WTC11 (cell line): Measurements from ENCODE around the gene PROCA1. TPM values are rescaled to one million over a fixed set of nuclear protein-coding genes. Genes with fewer than 3 reads are reported as not detected.

ENCODE experiments used
- ATAC-seq: fragments of 200-7000 bp; cut with Tn5 transposase; 2 replicates; pipeline ENCODE4 v1.10.0; 2021; ENCODE audit warnings: mild to moderate bottlenecking, moderate library complexity
- CTCF ChIA-PET: fragments of 300-600 bp; sonication (Branson Sonifier 250); formaldehyde crosslinking; loops from one replicate; lab custom pipeline; 2021; ENCODE audit warnings: antibody characterized with exemption; lab: Charles Lee
- POLR2A ChIA-PET: fragments of 350-600 bp; sonication (Branson Sonifier 250); formaldehyde crosslinking; loops from one replicate; lab custom pipeline; 2021; ENCODE audit warnings: antibody characterized with exemption; lab: Charles Lee
- DNase-seq: peaks from one replicate; pipeline ENCODE4 v3.0.0; 2021; ENCODE audit warnings: low spot score
- H3K27ac Mint-ChIP-seq: 2 replicates; pipeline ENCODE4 v1.8.0; 2021; ENCODE audit warnings: mixed read lengths
- H3K27me3 Mint-ChIP-seq: 2 replicates; pipeline ENCODE4 v1.8.0; 2021; ENCODE audit warnings: low read depth, mild to moderate bottlenecking, moderate library complexity, mixed read lengths
- H3K36me3 Mint-ChIP-seq: 2 replicates; pipeline ENCODE4 v1.8.0; 2021; ENCODE audit warnings: mixed read lengths
- H3K4me1 Mint-ChIP-seq: 2 replicates; pipeline ENCODE4 v1.8.0; 2022; ENCODE audit warnings: mixed read lengths
- H3K4me3 Mint-ChIP-seq: 2 replicates; pipeline ENCODE4 v1.8.0; 2021; ENCODE audit warnings: mild to moderate bottlenecking, moderate library complexity, mixed read lengths
- H3K9me3 Mint-ChIP-seq: 2 replicates; pipeline ENCODE4 v1.8.0; 2021; ENCODE audit warnings: mixed read lengths
- ESRRA ChIP-seq: sonication (generic); formaldehyde crosslinking; IDR thresholded peaks from 2 replicates; pipeline ENCODE4 v1.8.1; 2022; ENCODE audit warnings: mild to moderate bottlenecking, missing genetic modification reagents, borderline replicate concordance
- ETV6 ChIP-seq: sonication (generic); formaldehyde crosslinking; IDR thresholded peaks from 2 replicates; pipeline ENCODE4 v1.8.1; 2022; ENCODE audit warnings: mild to moderate bottlenecking, missing genetic modification reagents
- FOXK1 ChIP-seq: sonication (generic); formaldehyde crosslinking; IDR thresholded peaks from 2 replicates; pipeline ENCODE4 v1.8.0; 2022; ENCODE audit warnings: mild to moderate bottlenecking, moderate library complexity, missing genetic modification reagents
- FOXP1 ChIP-seq: sonication (generic); formaldehyde crosslinking; IDR thresholded peaks from 2 replicates; pipeline ENCODE4 v1.8.0; 2022; ENCODE audit warnings: missing genetic modification reagents, mild to moderate bottlenecking, moderate library complexity, borderline replicate concordance
- IRF2 ChIP-seq: sonication (generic); formaldehyde crosslinking; IDR thresholded peaks from 2 replicates; pipeline ENCODE4 v1.8.0; 2022; ENCODE audit warnings: low read depth, missing genetic modification reagents, borderline replicate concordance
- MYBL2 ChIP-seq: sonication (generic); formaldehyde crosslinking; IDR thresholded peaks from 2 replicates; pipeline ENCODE4 v1.8.1; 2023; ENCODE audit warnings: mild to moderate bottlenecking, moderate library complexity, missing genetic modification reagents
- NFATC4 ChIP-seq: fragments of 250-450 bp; sonication (Bioruptor Pico); IDR thresholded peaks from 2 replicates; pipeline ENCODE4 v1.9.0; 2021; ENCODE audit warnings: mild to moderate bottlenecking
- RORB ChIP-seq: fragments of 250-450 bp; sonication (Bioruptor Pico); IDR thresholded peaks from 2 replicates; pipeline ENCODE4 v1.9.0; 2021; ENCODE audit warnings: mild to moderate bottlenecking
- SMAD3 ChIP-seq: sonication (generic); formaldehyde crosslinking; IDR thresholded peaks from 2 replicates; pipeline ENCODE4 v1.8.0; 2022; ENCODE audit warnings: missing genetic modification reagents, mild to moderate bottlenecking, borderline replicate concordance
- SMAD4 ChIP-seq: sonication (generic); formaldehyde crosslinking; IDR thresholded peaks from 2 replicates; pipeline ENCODE4 v1.8.0; 2022; ENCODE audit warnings: mild to moderate bottlenecking, missing genetic modification reagents
- SP1 ChIP-seq: sonication (generic); formaldehyde crosslinking; conservative IDR thresholded peaks from 2 replicates; pipeline ENCODE4 v1.8.1; 2022; ENCODE audit warnings: missing genetic modification reagents
- TEAD1 ChIP-seq: sonication (generic); formaldehyde crosslinking; IDR thresholded peaks from 2 replicates; pipeline ENCODE4 v1.8.0; 2022; ENCODE audit warnings: mild to moderate bottlenecking, missing genetic modification reagents
- TP53 ChIP-seq: sonication (generic); formaldehyde crosslinking; IDR thresholded peaks from 2 replicates; pipeline ENCODE4 v1.8.1; 2023; ENCODE audit warnings: mild to moderate bottlenecking, missing genetic modification reagents
- ZNF121 ChIP-seq: sonication (generic); formaldehyde crosslinking; IDR thresholded peaks from 2 replicates; pipeline ENCODE4 v1.8.0; 2023; ENCODE audit warnings: missing genetic modification reagents
- ZNF232 ChIP-seq: sonication (generic); formaldehyde crosslinking; IDR thresholded peaks from 2 replicates; pipeline ENCODE4 v1.8.0; 2022; ENCODE audit warnings: mild to moderate bottlenecking, missing genetic modification reagents
- total RNA-seq: library from RNA; stranded (reverse); gene quantifications from 3 replicates; pipeline ENCODE4 v1.2.3, GENCODE V29; 2021
- TF ChIP-seq, protein P1 (sequence below): sonication (generic); formaldehyde crosslinking; IDR thresholded peaks from 2 replicates; pipeline ENCODE4 v1.8.1; 2023; ENCODE audit warnings: mild to moderate bottlenecking, moderate library complexity, missing genetic modification reagents
- TF ChIP-seq, protein P2 (sequence below): fragments of 200-600 bp; IDR thresholded peaks from 2 replicates; pipeline ENCODE4 v1.8.0; 2022; ENCODE audit warnings: antibody characterized with exemption
- TF ChIP-seq, protein P3 (sequence below): sonication (generic); formaldehyde crosslinking; conservative IDR thresholded peaks from 2 replicates; pipeline ENCODE4 v1.8.1; 2022; ENCODE audit warnings: mild to moderate bottlenecking, missing genetic modification reagents
- TF ChIP-seq, protein P4 (sequence below): sonication (generic); formaldehyde crosslinking; IDR thresholded peaks from 2 replicates; pipeline ENCODE4 v1.8.1; 2022; ENCODE audit warnings: mild to moderate bottlenecking, moderate library complexity, missing genetic modification reagents
- TF ChIP-seq, protein P5 (sequence below): sonication (generic); formaldehyde crosslinking; IDR thresholded peaks from 2 replicates; pipeline ENCODE4 v1.8.0; 2022; ENCODE audit warnings: mild to moderate bottlenecking, missing genetic modification reagents
- TF ChIP-seq, protein P6 (sequence below): fragments of 250-450 bp; sonication (Bioruptor Pico); IDR thresholded peaks from 2 replicates; pipeline ENCODE4 v2.1.2; 2022; ENCODE audit warnings: mild to moderate bottlenecking, moderate library complexity

Gene PROCA1
- total RNA-seq, 1 experiment from 2014 or later = 28.4 TPM

DNA sequence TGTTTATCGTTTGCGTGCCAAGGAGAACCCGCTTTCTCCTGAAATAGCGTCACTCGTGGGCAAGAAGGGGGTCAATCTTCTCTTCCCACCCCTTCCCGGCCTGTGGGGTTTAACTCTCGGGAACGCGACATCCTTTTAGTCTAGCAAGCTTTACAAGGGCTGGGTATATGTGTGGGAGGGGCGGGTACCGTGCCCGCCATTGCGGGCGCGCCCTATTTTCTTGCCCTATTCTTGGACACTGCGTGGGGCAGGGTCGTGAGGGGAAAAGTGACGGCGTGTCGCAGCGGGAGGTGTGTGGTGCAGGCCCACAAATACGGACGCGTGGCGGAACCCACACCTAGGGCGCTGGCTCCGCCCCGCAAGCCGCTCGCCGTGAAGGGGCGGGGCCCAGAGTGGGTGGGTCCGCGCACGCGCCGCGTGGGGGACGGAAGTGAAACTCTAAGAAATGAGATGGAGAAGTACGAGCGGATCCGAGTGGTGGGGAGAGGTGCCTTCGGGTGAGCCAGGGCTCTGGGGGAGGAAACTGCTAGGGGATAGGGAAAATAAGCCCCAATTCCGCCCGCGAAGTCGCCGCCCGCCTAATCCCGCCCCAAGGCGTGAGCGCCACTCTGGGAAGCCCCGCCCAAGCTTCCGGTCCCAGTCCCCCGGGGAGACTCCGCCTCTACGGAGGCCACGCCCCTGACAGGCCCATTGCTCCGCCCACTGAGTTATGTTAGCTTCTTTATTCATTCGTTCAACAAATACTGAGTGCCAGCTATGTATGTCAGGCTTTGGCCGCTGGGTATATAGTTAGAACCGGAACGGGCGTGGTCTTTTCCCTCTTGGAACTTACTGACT is 16.9 kb upstream of the PROCA1 start, which contains the start of gene NEK8 (continued):
- TF ChIP-seq, protein P1, sequence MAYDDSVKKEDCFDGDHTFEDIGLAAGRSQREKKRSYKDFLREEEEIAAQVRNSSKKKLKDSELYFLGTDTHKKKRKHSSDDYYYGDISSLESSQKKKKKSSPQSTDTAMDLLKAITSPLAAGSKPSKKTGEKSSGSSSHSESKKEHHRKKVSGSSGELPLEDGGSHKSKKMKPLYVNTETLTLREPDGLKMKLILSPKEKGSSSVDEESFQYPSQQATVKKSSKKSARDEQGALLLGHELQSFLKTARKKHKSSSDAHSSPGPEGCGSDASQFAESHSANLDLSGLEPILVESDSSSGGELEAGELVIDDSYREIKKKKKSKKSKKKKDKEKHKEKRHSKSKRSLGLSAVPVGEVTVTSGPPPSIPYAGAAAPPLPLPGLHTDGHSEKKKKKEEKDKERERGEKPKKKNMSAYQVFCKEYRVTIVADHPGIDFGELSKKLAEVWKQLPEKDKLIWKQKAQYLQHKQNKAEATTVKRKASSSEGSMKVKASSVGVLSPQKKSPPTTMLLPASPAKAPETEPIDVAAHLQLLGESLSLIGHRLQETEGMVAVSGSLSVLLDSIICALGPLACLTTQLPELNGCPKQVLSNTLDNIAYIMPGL (CRISPR knock-in tag) = 0 out of 2 replicates have a peak, but pooled peaks have one; percentile 52
- TF ChIP-seq MYBL2 (CRISPR knock-in tag) = no peak

DNA sequence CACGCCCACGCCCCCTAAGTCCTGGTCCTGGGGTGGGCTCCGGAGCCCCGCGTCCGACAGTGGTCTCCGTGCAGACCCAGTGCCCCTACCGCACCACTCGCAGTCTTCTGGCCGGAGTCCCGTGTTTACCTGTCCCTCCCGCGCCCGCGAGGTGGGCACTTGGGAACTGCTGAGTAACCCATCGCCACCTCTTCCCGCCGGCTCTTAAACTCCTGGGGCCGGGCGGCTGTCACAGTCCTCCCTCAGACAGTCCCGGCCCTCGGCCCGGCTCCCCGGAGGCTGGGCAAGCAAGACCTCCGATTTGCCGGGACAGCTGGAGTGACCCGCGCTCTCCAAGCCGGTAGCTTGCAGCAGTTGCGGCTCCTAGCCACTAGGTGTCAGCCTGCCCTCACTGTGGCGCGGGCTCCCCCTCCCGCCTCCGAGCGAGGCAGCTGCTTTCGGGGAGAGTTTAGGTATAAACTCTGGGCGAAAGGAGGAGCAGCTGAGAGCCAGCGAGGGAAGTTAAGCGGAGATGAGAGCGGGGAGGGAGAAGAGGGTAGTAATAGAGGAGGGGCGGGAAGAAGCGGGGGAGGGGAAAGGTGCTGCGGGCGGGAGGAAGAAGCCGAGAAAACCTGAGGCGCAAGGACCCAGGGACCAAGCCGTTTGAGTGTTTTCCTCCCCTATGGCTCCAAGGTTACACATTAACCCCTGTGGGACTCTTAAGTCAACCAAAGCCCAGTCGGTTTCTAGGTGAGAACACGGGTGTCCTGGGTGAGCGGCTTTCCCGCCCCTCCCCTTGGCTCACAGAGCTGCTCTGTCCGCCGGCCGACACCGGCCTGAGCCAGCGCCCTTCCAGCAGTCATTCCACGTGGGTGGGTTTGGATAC is 15.2 kb upstream of the PROCA1 start:
- H3K4me3 Mint-ChIP-seq = peak overlapping the region; percentile 92
- peak overlapping the region; percentile 99 for H3K27ac Mint-ChIP-seq
- H3K27me3 Mint-ChIP-seq = no peaks in the 10 kb centered on the region
- peaks cover 28% of the 10 kb centered on the region for H3K36me3 Mint-ChIP-seq
- H3K4me1 Mint-ChIP-seq = peaks cover 40% of the 10 kb centered on the region
- ATAC-seq = peak; percentile 29
- H3K9me3 Mint-ChIP-seq = no peaks in the 10 kb centered on the region
- CTCF ChIA-PET = interaction anchor here (0.5 to 12.2 kb wide), 67 partner anchors 7 to 454 kb away, joined by 3 to 541 read pairs (median 6); partner anchors contain the start of genes BLTP2, DHRS13, ERAL1 and FAM222B
- POLR2A ChIA-PET = interaction anchor here (0.5 to 6.4 kb wide), 31 partner anchors 8 to 390 kb away, joined by 3 to 310 read pairs (median 7); partner anchors contain the start of genes BLTP2, DHRS13, FAM222B and FLOT2
- peak; percentile 99 for DNase-seq
- TF ChIP-seq, protein P2, sequence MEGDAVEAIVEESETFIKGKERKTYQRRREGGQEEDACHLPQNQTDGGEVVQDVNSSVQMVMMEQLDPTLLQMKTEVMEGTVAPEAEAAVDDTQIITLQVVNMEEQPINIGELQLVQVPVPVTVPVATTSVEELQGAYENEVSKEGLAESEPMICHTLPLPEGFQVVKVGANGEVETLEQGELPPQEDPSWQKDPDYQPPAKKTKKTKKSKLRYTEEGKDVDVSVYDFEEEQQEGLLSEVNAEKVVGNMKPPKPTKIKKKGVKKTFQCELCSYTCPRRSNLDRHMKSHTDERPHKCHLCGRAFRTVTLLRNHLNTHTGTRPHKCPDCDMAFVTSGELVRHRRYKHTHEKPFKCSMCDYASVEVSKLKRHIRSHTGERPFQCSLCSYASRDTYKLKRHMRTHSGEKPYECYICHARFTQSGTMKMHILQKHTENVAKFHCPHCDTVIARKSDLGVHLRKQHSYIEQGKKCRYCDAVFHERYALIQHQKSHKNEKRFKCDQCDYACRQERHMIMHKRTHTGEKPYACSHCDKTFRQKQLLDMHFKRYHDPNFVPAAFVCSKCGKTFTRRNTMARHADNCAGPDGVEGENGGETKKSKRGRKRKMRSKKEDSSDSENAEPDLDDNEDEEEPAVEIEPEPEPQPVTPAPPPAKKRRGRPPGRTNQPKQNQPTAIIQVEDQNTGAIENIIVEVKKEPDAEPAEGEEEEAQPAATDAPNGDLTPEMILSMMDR = peak; percentile 96
- TF ChIP-seq ESRRA (0 out of 2 replicates have a peak, but pooled peaks have one; percentile 31), TP53 (CRISPR knock-in tag) (no peak), FOXK1 (peak; percentile 69; the same call in 1 of the 2 replicates), IRF2 (no peak), SP1 (CRISPR knock-in tag) (peak; percentile 77; the same call in 1 of the 2 replicates), RORB (no peak), TEAD1 (CRISPR knock-in tag) (peak; percentile 70), ZNF232 (CRISPR knock-in tag) (0 out of 2 replicates have a peak, but pooled peaks have one; percentile 61), FOXP1 (CRISPR knock-in tag) (0 out of 2 replicates have a peak, but pooled peaks have one; percentile 45), NFATC4 (CRISPR knock-in tag) (0 out of 2 replicates have a peak, but pooled peaks have one; percentile 38), SMAD3 (CRISPR knock-in tag) (peak; percentile 37; the same call in 1 of the 2 replicates), SMAD4 (CRISPR knock-in tag) (no peak), ZNF121 (0 out of 2 replicates have a peak, but pooled peaks have one; percentile 47), ETV6 (CRISPR knock-in tag) (peak; percentile 57; the same call in 1 of the 2 replicates)
- TF ChIP-seq, protein P3, sequence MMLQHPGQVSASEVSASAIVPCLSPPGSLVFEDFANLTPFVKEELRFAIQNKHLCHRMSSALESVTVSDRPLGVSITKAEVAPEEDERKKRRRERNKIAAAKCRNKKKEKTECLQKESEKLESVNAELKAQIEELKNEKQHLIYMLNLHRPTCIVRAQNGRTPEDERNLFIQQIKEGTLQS = no peak
- TF ChIP-seq, protein P4, sequence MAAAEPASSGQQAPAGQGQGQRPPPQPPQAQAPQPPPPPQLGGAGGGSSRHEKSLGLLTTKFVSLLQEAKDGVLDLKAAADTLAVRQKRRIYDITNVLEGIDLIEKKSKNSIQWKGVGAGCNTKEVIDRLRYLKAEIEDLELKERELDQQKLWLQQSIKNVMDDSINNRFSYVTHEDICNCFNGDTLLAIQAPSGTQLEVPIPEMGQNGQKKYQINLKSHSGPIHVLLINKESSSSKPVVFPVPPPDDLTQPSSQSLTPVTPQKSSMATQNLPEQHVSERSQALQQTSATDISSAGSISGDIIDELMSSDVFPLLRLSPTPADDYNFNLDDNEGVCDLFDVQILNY (CRISPR knock-in tag) = 0 out of 2 replicates have a peak, but pooled peaks have one; percentile 61
- TF ChIP-seq, protein P1 (CRISPR knock-in tag) = peak; percentile 84; the same call in 1 of the 2 replicates
- TF ChIP-seq, protein P5, sequence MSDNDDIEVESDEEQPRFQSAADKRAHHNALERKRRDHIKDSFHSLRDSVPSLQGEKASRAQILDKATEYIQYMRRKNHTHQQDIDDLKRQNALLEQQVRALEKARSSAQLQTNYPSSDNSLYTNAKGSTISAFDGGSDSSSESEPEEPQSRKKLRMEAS (CRISPR knock-in tag) = 0 out of 2 replicates have a peak, but pooled peaks have one; percentile 32
- TF ChIP-seq, protein P6, sequence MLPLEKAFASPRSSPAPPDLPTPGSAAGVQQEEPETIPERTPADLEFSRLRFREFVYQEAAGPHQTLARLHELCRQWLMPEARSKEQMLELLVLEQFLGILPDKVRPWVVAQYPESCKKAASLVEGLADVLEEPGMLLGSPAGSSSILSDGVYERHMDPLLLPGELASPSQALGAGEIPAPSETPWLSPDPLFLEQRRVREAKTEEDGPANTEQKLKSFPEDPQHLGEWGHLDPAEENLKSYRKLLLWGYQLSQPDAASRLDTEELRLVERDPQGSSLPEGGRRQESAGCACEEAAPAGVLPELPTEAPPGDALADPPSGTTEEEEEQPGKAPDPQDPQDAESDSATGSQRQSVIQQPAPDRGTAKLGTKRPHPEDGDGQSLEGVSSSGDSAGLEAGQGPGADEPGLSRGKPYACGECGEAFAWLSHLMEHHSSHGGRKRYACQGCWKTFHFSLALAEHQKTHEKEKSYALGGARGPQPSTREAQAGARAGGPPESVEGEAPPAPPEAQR (CRISPR knock-in tag) = no peak
